Measurements from ENCODE around the gene MTTP. TPM values are rescaled to one million over a fixed set of nuclear protein-coding genes. Genes with fewer than 3 reads are reported as not detected.

MTTP gene
- total and polyA plus RNA-seq, 2 donors (not counting 1 experiment from before 2014, with no cell fraction given), result 0.03 to 0.83 TPM

- peak overlapping the region; percentile 24 for H2AFZ ChIP-seq (ENCODE audit: low read length)
- H3K27me3 ChIP-seq (ENCODE audit: control insufficient read depth, insufficient read depth, low read length), result no peaks in the 10 kb centered on the region
- TF ChIP-seq CTCF (conservative IDR thresholded peaks at IDR 0.05 in 1 of 2, IDR thresholded peaks at IDR 0.05 in 1 of 2; ENCODE audit: low read depth in 1 of 2, low read length in 2 of 2) (no peak), EZH2 (IDR thresholded peaks at IDR 0.05; ENCODE audit: low read length, missing control alignments) (no peak)
- H3K36me3 ChIP-seq (ENCODE audit: control insufficient read depth, insufficient read depth, low read length), result no peaks in the 10 kb centered on the region
- no peak overlapping the region for H3K9ac ChIP-seq (ENCODE audit: insufficient read depth, low read length)
- H3K4me2 ChIP-seq (ENCODE audit: extremely low read depth, insufficient read depth, low read length), result no peak overlapping the region
- H4K20me1 ChIP-seq (ENCODE audit: control insufficient read depth, extremely low read depth, insufficient read depth, low read length), result no peaks in the 10 kb centered on the region
- H3K9me3 ChIP-seq (ENCODE audit: control insufficient read depth, insufficient read depth, low read depth, low read length), result no peaks in the 10 kb centered on the region
- H3K79me2 ChIP-seq (ENCODE audit: control insufficient read depth, insufficient read depth, low read length), result no peaks in the 10 kb centered on the region
- DNase-seq (ENCODE audit: low read depth in 2 of 2), result no peak
- no peaks in the 10 kb centered on the region for H3K4me1 ChIP-seq (ENCODE audit: control insufficient read depth, extremely low read depth, insufficient read depth, low read length)
- H3K27ac ChIP-seq (ENCODE audit: insufficient read depth, low read length), result no peak overlapping the region
- no peak overlapping the region for H3K4me3 ChIP-seq (replicated peaks in 1 of 4; ENCODE audit: control extremely low read depth in 1 of 4, insufficient read depth in 1 of 4, low read depth in 3 of 4, low read length in 4 of 4)
Measured at GRCh38 chr4:99654361-99654761, 79.7 kb downstream of the MTTP start.

- DNase-seq (ENCODE audit: low read depth in 2 of 2), result peak; percentile 66 to 80
- Histone ChIP-seq H3K27me3 (ENCODE audit: control insufficient read depth, insufficient read depth, low read length) (no peaks in the 10 kb centered on the region), H3K4me1 (ENCODE audit: control insufficient read depth, extremely low read depth, insufficient read depth, low read length) (no peaks in the 10 kb centered on the region), H4K20me1 (ENCODE audit: control insufficient read depth, extremely low read depth, insufficient read depth, low read length) (no peaks in the 10 kb centered on the region), H3K4me3 (replicated peaks in 1 of 4; ENCODE audit: control extremely low read depth in 1 of 4, insufficient read depth in 1 of 4, low read depth in 3 of 4, low read length in 4 of 4) (no peak overlapping the region), H3K27ac (ENCODE audit: insufficient read depth, low read length) (no peak overlapping the region), H3K9ac (ENCODE audit: insufficient read depth, low read length) (no peak overlapping the region), H3K9me3 (ENCODE audit: control insufficient read depth, insufficient read depth, low read depth, low read length) (no peaks in the 10 kb centered on the region), H3K4me2 (ENCODE audit: extremely low read depth, insufficient read depth, low read length) (no peak overlapping the region), H3K79me2 (ENCODE audit: control insufficient read depth, insufficient read depth, low read length) (no peaks in the 10 kb centered on the region), H3K36me3 (ENCODE audit: control insufficient read depth, insufficient read depth, low read length) (no peaks in the 10 kb centered on the region), H2AFZ (ENCODE audit: low read length) (no peak overlapping the region)
- TF ChIP-seq EZH2 (IDR thresholded peaks at IDR 0.05; ENCODE audit: low read length, missing control alignments) (no peak), CTCF (conservative IDR thresholded peaks at IDR 0.05 in 1 of 2, IDR thresholded peaks at IDR 0.05 in 1 of 2; ENCODE audit: low read depth in 1 of 2, low read length in 2 of 2) (no peak)
Measured at GRCh38 chr4:99655308-99656081, 80.9 kb downstream of the MTTP start.

- Histone ChIP-seq H3K36me3 (ENCODE audit: control insufficient read depth, insufficient read depth, low read length) (no peaks in the 10 kb centered on the region), H3K27ac (ENCODE audit: insufficient read depth, low read length) (no peak within 1 kb of the TSS), H2AFZ (ENCODE audit: low read length) (no peak within 1 kb of the TSS), H3K4me3 (replicated peaks in 1 of 4; ENCODE audit: control extremely low read depth in 1 of 4, insufficient read depth in 1 of 4, low read depth in 3 of 4, low read length in 4 of 4) (no peak within 1 kb of the TSS), H3K4me1 (ENCODE audit: control insufficient read depth, extremely low read depth, insufficient read depth, low read length) (no peaks in the 10 kb centered on the region), H3K4me2 (ENCODE audit: extremely low read depth, insufficient read depth, low read length) (no peak within 1 kb of the TSS), H3K79me2 (ENCODE audit: control insufficient read depth, insufficient read depth, low read length) (no peaks in the 10 kb centered on the region), H4K20me1 (ENCODE audit: control insufficient read depth, extremely low read depth, insufficient read depth, low read length) (no peaks in the 10 kb centered on the region), H3K9me3 (ENCODE audit: control insufficient read depth, insufficient read depth, low read depth, low read length) (no peaks in the 10 kb centered on the region), H3K27me3 (ENCODE audit: control insufficient read depth, insufficient read depth, low read length) (no peaks in the 10 kb centered on the region), H3K9ac (ENCODE audit: insufficient read depth, low read length) (no peak within 1 kb of the TSS)
- peak in 1 of 2 donors; percentile 41 for DNase-seq (ENCODE audit: low read depth in 2 of 2)
- TF ChIP-seq EZH2 (IDR thresholded peaks at IDR 0.05; ENCODE audit: low read length, missing control alignments) (no peak), CTCF (conservative IDR thresholded peaks at IDR 0.05 in 1 of 2, IDR thresholded peaks at IDR 0.05 in 1 of 2; ENCODE audit: low read depth in 1 of 2, low read length in 2 of 2) (no peak)
Measured at GRCh38 chr4:99657798-99658197, 83.2 kb downstream of the MTTP start, which contains the start of gene C4orf54. TSS of gene C4orf54 (minus strand) at chr4:99657828. CDS start at chr4:99654648, 3,180 bp downstream.
